Natural killer cell (primary cell): Measurements from ENCODE around the gene SBSN. TPM values are rescaled to one million over a fixed set of nuclear protein-coding genes. Genes with fewer than 3 reads are reported as not detected.

Experiments used
- ATAC-seq, 3 donors: fragments of 150-1000 bp in 2 of 3; fragments of 200-7000 bp in 1 of 3; cut with Tn5 transposase; 1 replicate in 1 of 3; 2 replicates in 2 of 3; pipeline ENCODE4 v1.10.0; 2021; ENCODE audit warnings: mild to moderate bottlenecking in 2 of 3, moderate library complexity in 2 of 3
- DNase-seq, 2 donors: peaks; one replicate each; pipeline versions ENCODE4 v3.0.0 to v3.0.0-alpha.2; 2013 to 2021; ENCODE audit warnings: mixed read lengths in 1 of 2
- H3K27ac ChIP-seq: one replicate; pipeline ENCODE4 v1.5.1; 2013; ENCODE audit warnings: mild to moderate bottlenecking, low read length
- H3K27me3 ChIP-seq: one replicate; pipeline ENCODE4 v1.6.1; 2013; ENCODE audit warnings: low read length; ENCODE audit not compliant: control insufficient read depth, insufficient read depth
- H3K36me3 ChIP-seq: one replicate; pipeline ENCODE4 v1.6.1; 2013; ENCODE audit warnings: low read length; ENCODE audit not compliant: control insufficient read depth, insufficient read depth
- H3K4me1 ChIP-seq: one replicate; pipeline ENCODE4 v1.6.1; 2013; ENCODE audit warnings: low read length; ENCODE audit not compliant: control insufficient read depth, insufficient read depth
- H3K4me3 ChIP-seq: one replicate; pipeline ENCODE4 v1.5.1; 2013; ENCODE audit warnings: low read length
- H3K9me3 ChIP-seq: one replicate; pipeline ENCODE4 v1.6.1; 2013; ENCODE audit warnings: low read length; ENCODE audit not compliant: control insufficient read depth, insufficient read depth
- H3K27ac Mint-ChIP-seq, 2 donors: one replicate each; pipeline ENCODE4 v1.8.0; 2022; ENCODE audit warnings: mild to moderate bottlenecking in 2 of 2, mixed read lengths in 2 of 2, moderate library complexity in 1 of 2
- H3K27me3 Mint-ChIP-seq, 2 donors: one replicate each; pipeline ENCODE4 v1.8.0; 2022; ENCODE audit warnings: low read depth in 2 of 2, mixed read lengths in 2 of 2
- H3K36me3 Mint-ChIP-seq: one replicate; pipeline ENCODE4 v1.8.0; 2022; ENCODE audit warnings: mixed read lengths
- H3K4me1 Mint-ChIP-seq, 2 donors: one replicate each; pipeline ENCODE4 v1.8.0; 2022; ENCODE audit warnings: mixed read lengths in 2 of 2
- H3K4me3 Mint-ChIP-seq: one replicate; pipeline ENCODE4 v1.8.0; 2022; ENCODE audit warnings: mild to moderate bottlenecking, moderate library complexity, mixed read lengths
- H3K9me3 Mint-ChIP-seq, 2 donors: one replicate each; pipeline ENCODE4 v1.8.0; 2022; ENCODE audit warnings: mixed read lengths in 2 of 2
- CTCF ChIP-seq: fragments of 200-600 bp; IDR thresholded peaks from one replicate; pipeline ENCODE4 v1.8.0; 2022; ENCODE audit warnings: antibody characterized with exemption
- WGBS: methylation state at CpG from one replicate; pipeline ENCODE4 v1.1.7; 2013; ENCODE audit warnings: missing lambda C conversion rate; ENCODE audit not compliant: insufficient coverage; 5-methylcytosine and 5-hydroxymethylcytosine counted together
- intact Hi-C: fragments of 100-400 bp; cut with micrococcal nuclease; formaldehyde crosslinking; loops from one replicate; pipeline ENCODE4 v1.14.2; 2022
- total RNA-seq, 4 donors: library from RNA; stranded (reverse); fragments of 120-200 nt in 1 of 4; gene quantifications; one replicate each; pipeline versions ENCODE4 v1.2.3 to v1.2.4, GENCODE V29; 2013 to 2022

SBSN gene
- total RNA-seq, 3 donors from 2014 or later (not counting 1 experiment from before 2014, with no cell fraction given) = not detected

GRCh38 chr19:35558400-35559280 lies 30.5 kb upstream of the SBSN start:
- peaks cover 4 to 22% of the 10 kb centered on the region in 2 donors for H3K4me1 Mint-ChIP-seq
- Histone ChIP-seq H3K9me3 (no peaks in the 10 kb centered on the region), H3K4me3 (no peak overlapping the region), H3K27me3 (peaks cover 17% of the 10 kb centered on the region), H3K27ac (no peak overlapping the region), H3K36me3 (no peaks in the 10 kb centered on the region), H3K4me1 (peaks cover 19% of the 10 kb centered on the region)
- no peak overlapping the region for H3K4me3 Mint-ChIP-seq
- no peak for TF ChIP-seq CTCF
- WGBS = 32% methylated on average over 52 of the region's 53 CpGs
- peaks cover 14 to 58% of the 10 kb centered on the region in 2 donors for H3K27me3 Mint-ChIP-seq
- ATAC-seq (no peak), DNase-seq (no peak)
- no peak overlapping the region for H3K27ac Mint-ChIP-seq
- no peaks in the 10 kb centered on the region for H3K9me3 Mint-ChIP-seq
- intact Hi-C loops = no loop called here
- H3K36me3 Mint-ChIP-seq = no peaks in the 10 kb centered on the region

GRCh38 chr19:35557539-35558399 lies 29.7 kb upstream of the SBSN start:
- ATAC-seq (peak; percentile 52 to 85 (median 78)), DNase-seq (peak in 1 of 2 donors; percentile 62)
- no peaks in the 10 kb centered on the region for H3K9me3 ChIP-seq
- TF ChIP-seq CTCF = no peak
- WGBS = 9% methylated on average over 60 of the region's 60 CpGs
- peak overlapping the region; percentile 7 for H3K4me3 ChIP-seq
- Mint-ChIP-seq H3K27me3 (peaks cover 14 to 55% of the 10 kb centered on the region in 2 donors), H3K27ac (no peak overlapping the region), H3K4me3 (peak overlapping the region; percentile 75), H3K9me3 (no peaks in the 10 kb centered on the region), H3K4me1 (peaks cover 4 to 22% of the 10 kb centered on the region in 2 donors), H3K36me3 (no peaks in the 10 kb centered on the region)
- H3K36me3 ChIP-seq = no peaks in the 10 kb centered on the region
- intact Hi-C loops = no loop called here
- peaks cover 19% of the 10 kb centered on the region for H3K4me1 ChIP-seq
- no peak overlapping the region for H3K27ac ChIP-seq
- peaks cover 17% of the 10 kb centered on the region for H3K27me3 ChIP-seq

GRCh38 chr19:35556846-35557538 lies 28.9 kb upstream of the SBSN start:
- no peaks in the 10 kb centered on the region for H3K9me3 ChIP-seq
- Mint-ChIP-seq H3K36me3 (no peaks in the 10 kb centered on the region), H3K4me3 (peak overlapping the region; percentile 67)

More at GRCh38 chr19:35556846-35557538, 28.9 kb upstream of the SBSN start:
- ATAC-seq = no peak
- peaks cover 19% of the 10 kb centered on the region for H3K4me1 ChIP-seq
- peaks cover 4 to 22% of the 10 kb centered on the region in 2 donors for H3K4me1 Mint-ChIP-seq
- no peak for TF ChIP-seq CTCF
- H3K27me3 ChIP-seq = peaks cover 17% of the 10 kb centered on the region
- WGBS = 90% methylated on average over 16 of the region's 16 CpGs
- H3K36me3 ChIP-seq = no peaks in the 10 kb centered on the region
- intact Hi-C loops = no loop called here
- DNase-seq = no peak
- no peak overlapping the region for H3K27ac ChIP-seq
- peaks cover 14 to 49% of the 10 kb centered on the region in 2 donors for H3K27me3 Mint-ChIP-seq
- H3K27ac Mint-ChIP-seq = no peak overlapping the region
- H3K4me3 ChIP-seq = no peak overlapping the region
- H3K9me3 Mint-ChIP-seq = no peaks in the 10 kb centered on the region
